Cardiac muscle cell (in vitro differentiated cells and primary cell): ENCODE measurements around the gene ZNF878. TPM values are rescaled to one million over a fixed set of nuclear protein-coding genes. Genes with fewer than 3 reads are reported as not detected.
"Not testable (repeated sequence)": the region's sequence is repeated elsewhere in the genome, so short reads cannot be mapped to it uniquely, and the experiment has no call there.

ENCODE experiments used
- DNase-seq, 2 donors: peaks; one replicate each; pipeline versions ENCODE4 v3.0.0 to v3.0.0-alpha.2; 2010 to 2017; ENCODE audit warnings: low read depth in 1 of 2, low spot score in 1 of 2
- H3K27ac ChIP-seq: fragments of 200-600 bp; sonication (generic); 2 replicates; pipeline ENCODE4 v1.5.1; 2016
- H3K27me3 ChIP-seq: fragments of 200-600 bp; sonication (generic); 2 replicates; pipeline ENCODE4 v1.6.0; 2016; ENCODE audit warnings: control low read depth
- H3K36me3 ChIP-seq: fragments of 200-600 bp; sonication (generic); 2 replicates; pipeline ENCODE4 v1.5.1; 2016; ENCODE audit warnings: control low read depth
- H3K4me1 ChIP-seq: fragments of 200-600 bp; sonication (generic); 2 replicates; pipeline ENCODE4 v1.8.1; 2017; ENCODE audit warnings: low read depth, mild to moderate bottlenecking, mixed run types
- H3K4me3 ChIP-seq: fragments of 200-600 bp; sonication (generic); 2 replicates; pipeline ENCODE4 v1.5.1; 2016; ENCODE audit warnings: mild to moderate bottlenecking
- H3K9me3 ChIP-seq: fragments of 200-600 bp; sonication (generic); 2 replicates; pipeline ENCODE4 v1.5.1; 2017; ENCODE audit warnings: low read depth, mild to moderate bottlenecking, control low read depth
- CTCF ChIP-seq: IDR thresholded peaks from 2 replicates; pipeline ENCODE4 v1.5.1; 2012; ENCODE audit warnings: low read depth, mild to moderate bottlenecking, low read length
- polyA plus RNA-seq: library from polyadenylated mRNA; unstranded; fragments of >200 nt; fragmentation: Nextera tagmentation; extraction: Ambion mirVana; gene quantifications from 2 replicates; pipeline ENCODE4 v1.2.1, GENCODE V29; 2016
- total RNA-seq: library from RNA; depleted of rRNA; stranded (reverse); fragments of >200 nt; gene quantifications from 2 replicates; pipeline ENCODE4 v1.2.3, GENCODE V29; 2016

The ZNF878 gene
- total and polyA plus RNA-seq, 2 experiments from 2014 or later: 1.0 TPM; not detected in 1

GRCh38 chr19:12092065-12092867, 39.5 kb upstream of the ZNF878 start:
- no peaks in the 10 kb centered on the region for H3K9me3 ChIP-seq
- peak overlapping the region; percentile 94 for H3K27ac ChIP-seq
- no peak for TF ChIP-seq CTCF
- H3K36me3 ChIP-seq: no peaks in the 10 kb centered on the region
- H3K4me3 ChIP-seq: peak overlapping the region; percentile 88
- no peaks in the 10 kb centered on the region for H3K27me3 ChIP-seq
- DNase-seq: peak; percentile 93 to 95
- H3K4me1 ChIP-seq: peaks cover 4% of the 10 kb centered on the region

- H3K27ac ChIP-seq: peak overlapping the region; percentile 2
- no peaks in the 10 kb centered on the region for H3K36me3 ChIP-seq
- H3K27me3 ChIP-seq: no peaks in the 10 kb centered on the region
- H3K4me1 ChIP-seq: peaks cover 4% of the 10 kb centered on the region
- TF ChIP-seq CTCF: peak; percentile 70
- DNase-seq: peak; percentile 78 to 83
- H3K9me3 ChIP-seq: no peaks in the 10 kb centered on the region
- H3K4me3 ChIP-seq: no peak overlapping the region
Observed at GRCh38 chr19:12090807-12091206, 38.0 kb upstream of the ZNF878 start.

GRCh38 chr19:12085074-12085818, 32.5 kb upstream of the ZNF878 start:
- H3K4me1 ChIP-seq: no peaks in the 10 kb centered on the region
- H3K27ac ChIP-seq: no peak overlapping the region
- no peak overlapping the region for H3K4me3 ChIP-seq
- H3K36me3 ChIP-seq: no peaks in the 10 kb centered on the region
- DNase-seq: no peak
- no peaks in the 10 kb centered on the region for H3K27me3 ChIP-seq
- peaks cover 3% of the 10 kb centered on the region for H3K9me3 ChIP-seq
- TF ChIP-seq CTCF: no peak

GRCh38 chr19:12083336-12083735, 30.6 kb upstream of the ZNF878 start:
- not testable (repeated sequence) for H3K4me1 ChIP-seq, H3K36me3 ChIP-seq, H3K27me3 ChIP-seq, H3K9me3 ChIP-seq, DNase-seq, H3K27ac ChIP-seq, H3K4me3 ChIP-seq

GRCh38 chr19:12077375-12077774, 24.6 kb upstream of the ZNF878 start:
- H3K36me3 ChIP-seq: peaks cover 54% of the 10 kb centered on the region
- no peak overlapping the region for H3K4me3 ChIP-seq
- H3K27ac ChIP-seq: no peak overlapping the region
- no peak for TF ChIP-seq CTCF
- no peaks in the 10 kb centered on the region for H3K4me1 ChIP-seq
- no peaks in the 10 kb centered on the region for H3K27me3 ChIP-seq
- no peak for DNase-seq
- peaks cover 14% of the 10 kb centered on the region for H3K9me3 ChIP-seq

GRCh38 chr19:12076331-12076730, 23.6 kb upstream of the ZNF878 start:
- Histone ChIP-seq H3K36me3 (peaks cover 54% of the 10 kb centered on the region), H3K9me3 (peaks cover 13% of the 10 kb centered on the region)
- H3K4me1 ChIP-seq, DNase-seq, H3K27me3 ChIP-seq, H3K4me3 ChIP-seq, H3K27ac ChIP-seq: not testable (repeated sequence)
